GM23338 (cell line): Measurements from ENCODE around the gene ABCD2.

Experiments
- EZH2 ChIP-seq: fragments of 200-600 bp; sonication (generic); IDR thresholded peaks from one replicate; pipeline ENCODE4 v1.8.0; 2017; ENCODE audit warnings: antibody characterized with exemption, mild to moderate bottlenecking, low read depth; ENCODE audit not compliant: unreplicated experiment
- JUNB ChIP-seq: IDR thresholded peaks from one replicate; pipeline ENCODE4 v1.6.1; 2016; ENCODE audit warnings: antibody characterized with exemption; ENCODE audit not compliant: unreplicated experiment
- NANOG ChIP-seq: IDR thresholded peaks from 2 replicates; pipeline ENCODE4 v1.6.1; 2016; ENCODE audit warnings: antibody characterized with exemption, borderline replicate concordance
- POLR2AphosphoS5 ChIP-seq: IDR thresholded peaks from 2 replicates; pipeline ENCODE4 v1.6.1; 2016; ENCODE audit warnings: antibody characterized with exemption, low read depth
- STAT1 ChIP-seq: IDR thresholded peaks from one replicate; pipeline ENCODE4 v1.6.1; 2016; ENCODE audit warnings: antibody characterized with exemption; ENCODE audit not compliant: unreplicated experiment
- TF ChIP-seq, protein P1 (sequence below), 2 experiments: fragments of 200-600 bp in 1 of 2; sonication (generic) in 1 of 2; conservative IDR thresholded peaks; 2 replicates each; pipeline versions ENCODE4 v1.5.1 to v1.6.1; 2016 to 2017; ENCODE audit warnings: antibody characterized with exemption in 2 of 2, low read depth in 2 of 2, mild to moderate bottlenecking in 2 of 2, moderate library complexity in 1 of 2
- TF ChIP-seq, protein P2 (sequence below): IDR thresholded peaks from one replicate; pipeline ENCODE4 v1.6.1; 2018; ENCODE audit warnings: antibody characterized with exemption; ENCODE audit not compliant: unreplicated experiment

DNA sequence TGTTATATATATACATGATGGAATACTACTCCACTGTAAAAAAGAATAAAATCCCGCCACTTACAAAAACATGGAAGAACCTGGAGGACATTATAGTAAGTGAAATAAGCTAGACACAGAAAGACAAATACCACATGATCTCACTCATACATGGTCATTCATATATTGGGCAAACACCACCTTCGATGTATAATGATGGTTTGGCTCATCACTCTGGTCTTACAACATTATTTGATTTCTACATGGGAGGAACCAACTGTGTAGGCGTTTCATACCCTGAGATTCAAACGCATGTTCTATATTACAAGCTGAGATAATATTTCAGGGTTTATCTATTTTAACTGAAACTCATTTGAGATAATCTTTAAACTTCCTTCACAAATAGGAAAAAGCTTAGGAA, 48.3 kb downstream of the ABCD2 start:
- TF ChIP-seq, protein P1, sequence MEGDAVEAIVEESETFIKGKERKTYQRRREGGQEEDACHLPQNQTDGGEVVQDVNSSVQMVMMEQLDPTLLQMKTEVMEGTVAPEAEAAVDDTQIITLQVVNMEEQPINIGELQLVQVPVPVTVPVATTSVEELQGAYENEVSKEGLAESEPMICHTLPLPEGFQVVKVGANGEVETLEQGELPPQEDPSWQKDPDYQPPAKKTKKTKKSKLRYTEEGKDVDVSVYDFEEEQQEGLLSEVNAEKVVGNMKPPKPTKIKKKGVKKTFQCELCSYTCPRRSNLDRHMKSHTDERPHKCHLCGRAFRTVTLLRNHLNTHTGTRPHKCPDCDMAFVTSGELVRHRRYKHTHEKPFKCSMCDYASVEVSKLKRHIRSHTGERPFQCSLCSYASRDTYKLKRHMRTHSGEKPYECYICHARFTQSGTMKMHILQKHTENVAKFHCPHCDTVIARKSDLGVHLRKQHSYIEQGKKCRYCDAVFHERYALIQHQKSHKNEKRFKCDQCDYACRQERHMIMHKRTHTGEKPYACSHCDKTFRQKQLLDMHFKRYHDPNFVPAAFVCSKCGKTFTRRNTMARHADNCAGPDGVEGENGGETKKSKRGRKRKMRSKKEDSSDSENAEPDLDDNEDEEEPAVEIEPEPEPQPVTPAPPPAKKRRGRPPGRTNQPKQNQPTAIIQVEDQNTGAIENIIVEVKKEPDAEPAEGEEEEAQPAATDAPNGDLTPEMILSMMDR (conservative IDR thresholded peaks at IDR 0.05; ENCODE audit: low read depth in 2 of 2) = no peak
- TF ChIP-seq JUNB (no peak), EZH2 (no peak), NANOG (no peak), POLR2AphosphoS5 (no peak), STAT1 (no peak)
- TF ChIP-seq, protein P2, sequence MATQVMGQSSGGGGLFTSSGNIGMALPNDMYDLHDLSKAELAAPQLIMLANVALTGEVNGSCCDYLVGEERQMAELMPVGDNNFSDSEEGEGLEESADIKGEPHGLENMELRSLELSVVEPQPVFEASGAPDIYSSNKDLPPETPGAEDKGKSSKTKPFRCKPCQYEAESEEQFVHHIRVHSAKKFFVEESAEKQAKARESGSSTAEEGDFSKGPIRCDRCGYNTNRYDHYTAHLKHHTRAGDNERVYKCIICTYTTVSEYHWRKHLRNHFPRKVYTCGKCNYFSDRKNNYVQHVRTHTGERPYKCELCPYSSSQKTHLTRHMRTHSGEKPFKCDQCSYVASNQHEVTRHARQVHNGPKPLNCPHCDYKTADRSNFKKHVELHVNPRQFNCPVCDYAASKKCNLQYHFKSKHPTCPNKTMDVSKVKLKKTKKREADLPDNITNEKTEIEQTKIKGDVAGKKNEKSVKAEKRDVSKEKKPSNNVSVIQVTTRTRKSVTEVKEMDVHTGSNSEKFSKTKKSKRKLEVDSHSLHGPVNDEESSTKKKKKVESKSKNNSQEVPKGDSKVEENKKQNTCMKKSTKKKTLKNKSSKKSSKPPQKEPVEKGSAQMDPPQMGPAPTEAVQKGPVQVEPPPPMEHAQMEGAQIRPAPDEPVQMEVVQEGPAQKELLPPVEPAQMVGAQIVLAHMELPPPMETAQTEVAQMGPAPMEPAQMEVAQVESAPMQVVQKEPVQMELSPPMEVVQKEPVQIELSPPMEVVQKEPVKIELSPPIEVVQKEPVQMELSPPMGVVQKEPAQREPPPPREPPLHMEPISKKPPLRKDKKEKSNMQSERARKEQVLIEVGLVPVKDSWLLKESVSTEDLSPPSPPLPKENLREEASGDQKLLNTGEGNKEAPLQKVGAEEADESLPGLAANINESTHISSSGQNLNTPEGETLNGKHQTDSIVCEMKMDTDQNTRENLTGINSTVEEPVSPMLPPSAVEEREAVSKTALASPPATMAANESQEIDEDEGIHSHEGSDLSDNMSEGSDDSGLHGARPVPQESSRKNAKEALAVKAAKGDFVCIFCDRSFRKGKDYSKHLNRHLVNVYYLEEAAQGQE = no peak
